Ishikawa (cell line): ENCODE measurements around the gene IL34.

Experiments used
- CREB1 ChIP-seq: IDR thresholded peaks from 2 replicates; pipeline ENCODE4 v1.6.1; 2012; ENCODE audit warnings: low read depth
- EGR1 ChIP-seq: IDR thresholded peaks from 2 replicates; pipeline ENCODE4 v1.6.1; 2012
- FOXM1 ChIP-seq: IDR thresholded peaks from 2 replicates; pipeline ENCODE4 v1.6.1; 2012; ENCODE audit warnings: low read depth, borderline replicate concordance
- MAX ChIP-seq: IDR thresholded peaks from 2 replicates; pipeline ENCODE4 v1.6.1; 2012
- NFIC ChIP-seq: IDR thresholded peaks from 2 replicates; pipeline ENCODE4 v1.6.1; 2012
- RAD21 ChIP-seq: IDR thresholded peaks from 2 replicates; pipeline ENCODE4 v1.6.1; 2012; ENCODE audit warnings: low read depth
- REST ChIP-seq: IDR thresholded peaks from 2 replicates; pipeline ENCODE4 v1.6.1; 2012; ENCODE audit warnings: low read depth, mild to moderate bottlenecking
- TAF1 ChIP-seq: IDR thresholded peaks from 2 replicates; pipeline ENCODE4 v1.6.1; 2012; ENCODE audit warnings: low read depth, mild to moderate bottlenecking
- TCF12 ChIP-seq: IDR thresholded peaks from 2 replicates; pipeline ENCODE4 v1.6.1; 2012; ENCODE audit warnings: low read depth
- USF1 ChIP-seq: IDR thresholded peaks from 2 replicates; pipeline ENCODE4 v1.6.1; 2012
- ZBTB7A ChIP-seq: IDR thresholded peaks from 2 replicates; pipeline ENCODE4 v1.6.1; 2012; ENCODE audit warnings: low read depth

The IL34 gene

GRCh38 chr16:70709942-70710341, 63.6 kb downstream of the IL34 start:
- TF ChIP-seq ZBTB7A (no peak), REST (no peak), TAF1 (no peak), TCF12 (no peak), USF1 (no peak), CREB1 (no peak), RAD21 (no peak), FOXM1 (no peak), EGR1 (no peak), MAX (no peak), NFIC (no peak)
